HepG2 (cell line): ENCODE measurements around the gene RELL2. TPM values are rescaled to one million over a fixed set of nuclear protein-coding genes. Genes with fewer than 3 reads are reported as not detected.
A peak's percentile ranks its signal among the peaks of the same experiment; 100 is the strongest.

ENCODE experiments used
- HMGXB3 ChIP-seq: sonication (generic); formaldehyde crosslinking; IDR thresholded peaks from 2 replicates; pipeline ENCODE4 v1.4.0; 2020; ENCODE audit warnings: missing genetic modification reagents, borderline replicate concordance
- KAT7 ChIP-seq: IDR thresholded peaks from 2 replicates; pipeline ENCODE4 v1.6.1; 2018; ENCODE audit warnings: borderline replicate concordance, missing compliant biosample characterization
- PATZ1 ChIP-seq: sonication (generic); formaldehyde crosslinking; IDR thresholded peaks from 2 replicates; pipeline ENCODE4 v1.4.0; 2020; ENCODE audit warnings: missing genetic modification reagents
- RCOR2 ChIP-seq: IDR thresholded peaks from 2 replicates; pipeline ENCODE4 v1.6.1; 2016; ENCODE audit warnings: missing biosample characterization, missing genetic modification reagents
- YEATS4 ChIP-seq: sonication (generic); formaldehyde crosslinking; IDR thresholded peaks from 2 replicates; pipeline ENCODE4 v1.4.0; 2020; ENCODE audit warnings: missing genetic modification reagents, borderline replicate concordance
- ZNF350 ChIP-seq: sonication (generic); formaldehyde crosslinking; IDR thresholded peaks from 2 replicates; pipeline ENCODE4 v1.4.0; 2020; ENCODE audit warnings: mild to moderate bottlenecking, low read depth, missing genetic modification reagents, borderline replicate concordance
- polyA plus RNA-seq, 8 experiments: library from polyadenylated mRNA; depleted of rRNA in 3 of 8; stranded (reverse) in 7 of 8; unstranded in 1 of 8; fragments of >200 nt; fragmentation: Illumina TruSeq in 4 of 8; extraction: Trizol in 4 of 8; gene quantifications; 2 replicates each; pipeline versions ENCODE4 v1.2.1 to v1.2.3, GENCODE V29; 2011 to 2016; ENCODE audit warnings: low read depth in 4 of 8, missing spikeins in 1 of 8, mixed read lengths in 1 of 8; ENCODE audit not compliant: insufficient read depth in 1 of 8
- total RNA-seq, 5 experiments: library from RNA; depleted of rRNA; stranded (reverse); fragments of >200 nt; fragmentation: Illumina TruSeq; extraction: Trizol; gene quantifications; 2 replicates each; pipeline ENCODE4 v1.2.3, GENCODE V29; 2016; ENCODE audit warnings: low read depth in 1 of 5

RELL2 gene
- total and polyA plus RNA-seq, 2 of the 13 experiments (the other 11 are each of a cell fraction or from before 2014, with no cell fraction given) = 6.4 to 8.3 TPM

- peak; percentile 32; the same call in 1 of the 2 replicates for TF ChIP-seq PATZ1 (CRISPR knock-in tag)
- no peak; the same call in 1 of the 2 replicates for TF ChIP-seq KAT7 (CRISPR knock-in tag)
- TF ChIP-seq RCOR2 (CRISPR knock-in tag) = no peak
- peak; percentile 56; the same call in 1 of the 2 replicates for TF ChIP-seq YEATS4 (CRISPR knock-in tag)
- peak; percentile 63; the same call in 1 of the 2 replicates for TF ChIP-seq ZNF350 (CRISPR knock-in tag)
- TF ChIP-seq HMGXB3 (CRISPR knock-in tag) = peak; percentile 13; the same call in 1 of the 2 replicates
- TF ChIP-seq, all 625 proteins: peak for 72
Measured at GRCh38 chr5:141637767-141638419, 1.1 kb downstream of the RELL2 start (continued).
